CD4-positive, alpha-beta T cell treated with Interleukin-6 at 100 ng/mL for 8 hours (primary cell): Measurements from ENCODE around the gene PLPP3.

ENCODE experiments used
- DNase-seq: peaks from one replicate; pipeline ENCODE4 v3.0.0-alpha.2; 2020; ENCODE audit warnings: mixed read lengths, low spot score

The PLPP3 gene

DNA sequence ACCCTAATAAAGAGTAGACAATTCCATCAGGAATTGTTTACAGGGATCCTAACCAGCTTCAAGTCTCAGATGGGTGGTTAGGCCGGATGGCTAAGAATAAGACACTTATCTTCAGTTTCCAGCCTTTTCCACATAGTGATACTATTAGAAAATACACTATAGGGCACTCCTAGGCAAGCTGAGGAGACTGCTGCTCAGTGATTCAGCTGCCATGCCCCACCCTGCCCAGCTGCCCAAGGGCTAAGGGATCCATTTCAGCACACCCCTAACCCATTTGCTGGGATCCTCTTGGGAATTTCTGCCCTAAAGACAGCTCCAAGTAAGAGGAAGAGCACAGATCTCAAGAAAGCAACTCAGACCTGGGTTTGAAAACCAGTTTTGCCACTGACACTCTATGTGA, 31.9 kb downstream of the PLPP3 start:
- no peak for DNase-seq

DNA sequence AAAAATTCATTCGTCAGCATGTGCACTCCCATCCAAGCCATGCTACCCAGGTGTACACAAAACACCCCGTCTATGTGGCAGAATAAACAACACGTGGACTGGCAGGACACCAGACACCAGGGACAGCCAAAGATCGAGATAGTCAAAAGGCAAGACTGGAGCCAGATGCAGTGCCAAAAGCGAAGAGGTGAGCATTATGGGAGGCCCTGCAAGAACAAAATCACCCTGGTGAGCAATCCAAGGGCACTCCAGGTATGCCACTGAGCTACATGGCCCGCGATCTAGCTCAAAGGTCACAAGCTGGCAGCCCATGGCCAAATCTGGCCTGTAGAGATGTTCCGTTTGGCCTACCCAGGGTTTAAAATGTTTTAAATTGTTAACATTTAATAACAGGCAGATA, 33.7 kb downstream of the PLPP3 start:
- no peak for DNase-seq

DNA sequence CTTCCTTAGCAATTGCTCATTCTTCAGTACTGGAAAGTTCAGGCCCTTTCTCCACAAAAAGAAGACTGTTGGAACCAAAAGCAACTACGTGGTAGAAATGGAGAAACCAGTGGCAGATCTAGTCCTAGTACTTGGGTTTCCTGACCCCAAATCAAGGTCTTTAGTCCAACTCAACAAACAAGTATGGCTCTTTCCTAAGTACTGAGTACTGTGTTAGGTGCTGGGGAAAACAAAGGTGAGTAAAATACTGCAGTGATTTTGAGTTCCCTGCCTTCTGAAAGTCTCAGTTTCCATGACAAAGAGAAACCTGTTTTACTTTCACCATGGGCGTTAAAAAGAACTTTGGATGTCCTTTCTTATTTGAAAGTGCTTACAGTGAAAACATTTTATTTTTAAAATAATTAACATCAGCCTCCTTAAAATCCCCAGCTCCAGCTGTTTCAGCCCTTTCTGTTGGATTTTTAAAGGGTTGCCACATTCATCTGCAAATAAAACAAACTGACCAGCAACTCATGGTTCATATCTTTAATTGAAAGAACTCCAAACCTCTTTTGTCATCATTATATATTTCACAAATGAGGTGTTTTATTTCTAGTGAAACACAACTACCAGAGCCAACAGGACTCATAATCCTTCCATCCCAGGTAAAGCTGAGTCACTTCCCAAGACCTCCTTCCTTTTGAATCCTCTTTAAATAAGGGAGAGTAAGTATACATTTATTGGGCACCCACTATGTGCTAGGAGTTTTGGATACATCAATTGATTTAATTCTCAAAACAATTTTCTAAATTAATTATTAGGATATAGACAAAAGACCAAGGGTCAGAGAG, 35.4 kb downstream of the PLPP3 start:
- DNase-seq = no peak

DNA sequence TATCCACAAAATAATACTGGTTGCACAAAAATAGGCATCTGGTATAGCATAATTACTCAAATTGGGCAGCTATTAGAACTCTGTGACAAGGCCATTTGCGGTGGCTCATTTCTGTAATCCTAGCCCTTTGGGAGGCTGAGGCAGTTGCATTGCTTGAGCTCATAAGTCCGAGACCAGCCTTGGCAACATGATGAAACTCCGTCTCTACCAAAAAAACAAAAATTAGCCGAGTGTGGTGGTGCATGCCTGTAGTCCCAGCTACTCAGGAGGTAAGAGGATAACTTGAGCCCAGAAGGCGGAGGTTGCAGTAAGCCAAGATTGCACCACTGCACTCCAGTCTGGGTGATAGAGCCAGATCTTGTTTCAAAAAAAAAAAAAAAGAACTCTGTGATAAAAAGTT, 36.7 kb downstream of the PLPP3 start:
- no peak for DNase-seq

DNA sequence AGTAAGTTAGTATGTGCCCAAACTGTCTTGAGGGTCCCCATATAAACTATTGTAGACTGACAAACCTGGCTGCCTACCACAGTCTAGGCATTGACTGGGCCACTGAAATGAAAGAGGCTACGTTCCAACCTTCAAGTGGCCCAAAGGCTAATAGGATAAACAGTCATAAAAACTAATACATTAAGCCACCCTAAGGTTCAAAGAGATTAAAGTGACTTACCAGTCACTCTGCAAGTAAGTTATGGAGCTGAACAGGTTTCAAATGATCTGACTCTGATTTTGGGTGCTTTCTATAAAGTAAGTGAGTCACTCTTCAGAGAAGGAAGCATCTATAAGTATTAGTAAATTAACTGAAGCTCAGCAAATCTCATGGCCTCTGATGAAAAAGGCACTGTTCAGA, 38.0 kb downstream of the PLPP3 start:
- no peak for DNase-seq

DNA sequence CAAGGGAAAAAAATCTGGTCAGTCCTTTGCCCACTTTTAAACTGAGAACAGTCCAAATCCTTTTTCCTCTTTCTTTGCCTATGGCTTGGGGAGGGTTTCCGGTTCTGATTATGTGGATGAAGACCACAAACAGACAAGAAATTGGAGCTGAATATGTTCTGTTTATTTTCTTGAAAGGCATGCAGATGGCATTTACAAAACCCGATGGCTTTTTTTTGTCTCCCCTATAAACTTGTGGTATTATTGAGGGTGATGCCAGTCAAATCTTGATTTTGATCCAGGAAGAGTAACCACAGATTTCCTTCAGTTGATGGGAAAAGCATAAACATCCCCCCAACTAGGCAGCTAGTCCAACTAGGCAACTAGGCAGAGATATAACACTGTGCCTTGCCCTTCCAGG, 38.9 kb downstream of the PLPP3 start:
- no peak for DNase-seq

DNA sequence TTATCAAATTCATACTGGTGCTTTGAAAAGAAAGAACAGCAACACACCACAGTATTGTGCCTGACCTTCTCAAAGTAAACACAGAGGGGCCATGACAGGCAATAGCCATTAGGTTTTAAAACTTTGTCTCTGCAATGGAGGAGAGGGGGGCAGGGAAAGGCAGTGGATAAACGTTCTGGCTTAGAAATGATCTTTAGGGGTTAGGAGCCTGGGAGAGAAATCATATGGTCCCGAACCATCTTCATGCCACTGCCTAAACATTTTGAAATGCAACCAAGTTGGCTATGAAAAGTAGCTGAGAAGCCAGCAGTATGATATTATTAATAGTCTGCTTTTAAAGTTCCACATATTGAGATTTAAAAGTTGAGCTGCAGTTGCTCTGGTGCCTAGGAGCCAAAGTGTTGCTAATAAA, 39.8 kb downstream of the PLPP3 start:
- DNase-seq = no peak

DNA sequence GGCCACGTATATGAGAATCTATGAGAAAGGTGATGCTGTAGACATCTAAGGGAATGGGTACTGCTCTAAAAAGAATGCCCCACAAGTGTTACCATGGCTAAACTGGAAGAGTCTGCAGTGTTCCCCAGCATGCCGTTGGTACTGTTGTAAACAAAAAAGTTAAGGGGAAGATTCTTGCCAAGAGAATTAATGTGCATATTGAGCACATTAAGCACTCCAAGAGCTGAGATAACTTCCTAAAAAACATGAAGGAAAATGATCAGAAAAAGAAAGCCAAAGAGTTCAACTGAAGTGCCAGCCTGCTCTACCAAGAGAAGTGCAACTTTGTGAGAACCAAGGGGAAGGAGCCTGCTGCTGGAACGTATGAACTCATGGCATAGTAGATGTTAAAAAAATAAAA, 40.8 kb downstream of the PLPP3 start:
- no peak for DNase-seq

DNA sequence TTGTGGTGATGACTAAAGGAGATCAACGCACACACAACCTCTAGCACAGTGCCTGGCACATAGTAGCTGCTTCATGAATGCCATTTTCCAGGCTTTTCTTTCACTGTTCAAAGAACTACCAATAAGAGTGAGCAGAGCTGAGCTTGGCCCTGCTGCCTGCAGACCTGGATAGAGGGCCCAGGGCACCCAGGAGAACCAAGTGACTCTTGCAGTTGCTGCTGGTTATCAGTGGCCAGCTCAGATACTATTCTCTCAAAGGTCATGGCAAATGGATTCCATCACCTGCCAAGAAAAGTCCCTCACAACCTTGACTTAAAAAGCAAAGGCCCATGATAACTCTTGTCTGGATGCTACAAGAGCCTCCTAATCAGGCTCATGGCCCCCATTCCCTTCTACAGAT, 41.7 kb downstream of the PLPP3 start:
- no peak for DNase-seq

DNA sequence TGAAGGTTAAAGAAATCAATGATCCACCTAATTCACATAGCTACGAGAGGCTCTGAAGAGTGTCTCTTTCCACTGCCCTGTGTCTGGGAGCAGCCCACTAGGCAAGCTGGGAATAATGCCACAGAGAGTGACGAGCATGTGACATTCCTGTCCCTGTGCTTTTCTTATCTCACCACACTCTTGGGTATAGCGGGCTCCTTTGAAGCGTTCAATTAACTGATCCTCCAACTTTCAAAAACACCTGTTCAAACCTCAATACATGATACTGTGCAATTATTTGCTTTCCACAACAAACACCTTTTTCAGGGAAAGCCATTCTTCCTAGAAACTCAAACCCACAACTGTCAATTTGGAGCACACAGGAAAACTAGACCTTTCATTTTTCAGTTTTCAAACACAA, 43.4 kb downstream of the PLPP3 start:
- DNase-seq = no peak

DNA sequence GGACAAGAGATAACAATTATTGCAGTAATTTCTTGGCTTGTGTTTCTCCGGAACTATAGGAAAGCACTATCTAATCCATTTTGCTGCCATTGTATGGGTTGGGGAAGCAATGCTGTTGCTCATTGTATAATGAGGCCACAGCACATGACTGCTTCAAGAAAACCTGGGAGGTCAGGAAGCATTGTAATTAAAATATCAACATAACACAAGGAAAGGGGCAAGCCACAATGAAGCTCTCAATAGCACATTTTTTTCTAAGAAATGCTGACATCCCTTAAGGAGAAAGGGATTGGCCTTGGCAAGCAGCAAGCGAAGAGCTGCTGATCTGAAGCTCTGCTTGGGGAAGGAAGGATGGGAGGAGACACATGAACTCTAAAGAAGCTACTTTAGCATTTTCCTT, 44.0 kb downstream of the PLPP3 start:
- no peak for DNase-seq

DNA sequence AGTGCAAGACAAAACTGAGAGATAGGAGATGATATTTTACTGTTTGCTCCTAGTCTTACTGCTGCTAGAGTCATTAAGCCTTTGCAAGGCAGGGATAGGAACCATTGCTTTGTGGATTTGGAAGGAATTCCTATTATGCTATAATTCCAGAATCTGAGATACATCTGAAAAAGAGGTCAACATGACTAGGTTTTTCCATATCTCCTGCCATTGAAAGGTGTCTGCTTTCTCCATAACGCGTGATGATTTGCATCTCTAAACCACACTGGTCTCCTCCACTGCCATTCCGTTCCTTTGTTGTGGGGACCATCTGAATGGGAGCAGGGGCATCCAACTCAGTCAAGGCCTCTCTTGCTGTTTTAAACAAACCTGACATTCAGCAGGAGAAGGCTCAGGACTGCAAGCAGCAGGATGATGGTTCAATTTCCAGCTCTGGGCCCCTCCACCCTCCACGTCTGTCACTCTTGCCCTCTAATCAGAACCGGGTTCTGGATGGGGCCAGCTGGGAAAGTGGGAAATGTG, 45.2 kb downstream of the PLPP3 start:
- DNase-seq = no peak

DNA sequence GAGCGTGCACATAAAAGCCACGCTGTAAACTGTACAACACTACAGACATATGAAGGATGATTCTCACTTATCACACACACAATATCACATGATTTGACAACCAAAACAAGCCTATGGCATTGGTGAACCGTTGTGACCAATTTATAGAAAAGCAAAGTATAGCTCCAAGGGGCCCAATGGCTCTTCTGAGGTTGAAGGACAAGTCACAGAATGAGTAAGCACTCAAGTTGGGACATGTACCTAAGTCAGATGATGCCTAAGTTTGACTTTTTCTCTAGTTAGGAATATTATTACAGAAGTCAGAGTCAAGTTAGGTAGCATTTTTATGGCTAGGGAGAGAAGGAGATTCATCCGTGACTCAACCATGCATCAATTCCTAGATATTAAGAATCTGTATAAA, 45.7 kb downstream of the PLPP3 start:
- DNase-seq = no peak

DNA sequence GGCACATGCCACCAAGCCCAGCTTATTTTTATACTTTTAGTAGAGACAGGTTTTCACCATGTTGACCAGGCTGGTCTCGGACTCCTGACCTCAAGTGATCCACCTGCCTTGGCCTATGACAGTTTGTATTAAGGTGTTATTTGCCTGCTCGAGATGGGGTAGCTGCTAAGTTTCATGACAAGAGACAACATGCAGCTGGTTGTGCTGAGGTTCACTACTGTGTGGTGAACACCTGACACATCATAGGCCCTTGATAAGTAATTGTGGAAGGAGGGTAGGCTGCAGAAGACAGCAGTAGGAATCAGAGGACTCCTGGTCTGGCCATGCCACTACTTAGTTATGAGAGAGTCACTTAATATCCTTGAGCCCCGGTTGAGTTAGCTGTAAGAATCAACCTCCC, 46.2 kb downstream of the PLPP3 start:
- no peak for DNase-seq

DNA sequence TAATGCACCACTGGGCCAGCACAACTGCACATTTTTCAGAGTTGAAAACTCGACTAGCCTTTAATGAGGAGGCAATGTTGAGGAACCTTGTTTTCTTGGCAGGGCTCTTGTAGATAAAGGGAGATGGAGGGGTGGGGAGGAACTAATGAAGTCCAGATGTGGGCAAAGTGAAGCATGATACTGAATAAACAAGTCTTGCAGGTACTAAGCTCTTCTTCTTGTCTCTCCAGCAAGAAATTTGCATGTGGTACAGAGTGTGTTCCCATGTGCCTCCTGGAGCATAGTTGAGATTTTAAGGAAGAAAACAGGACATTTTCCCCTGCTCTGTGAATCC, 47.0 kb downstream of the PLPP3 start:
- DNase-seq = no peak

DNA sequence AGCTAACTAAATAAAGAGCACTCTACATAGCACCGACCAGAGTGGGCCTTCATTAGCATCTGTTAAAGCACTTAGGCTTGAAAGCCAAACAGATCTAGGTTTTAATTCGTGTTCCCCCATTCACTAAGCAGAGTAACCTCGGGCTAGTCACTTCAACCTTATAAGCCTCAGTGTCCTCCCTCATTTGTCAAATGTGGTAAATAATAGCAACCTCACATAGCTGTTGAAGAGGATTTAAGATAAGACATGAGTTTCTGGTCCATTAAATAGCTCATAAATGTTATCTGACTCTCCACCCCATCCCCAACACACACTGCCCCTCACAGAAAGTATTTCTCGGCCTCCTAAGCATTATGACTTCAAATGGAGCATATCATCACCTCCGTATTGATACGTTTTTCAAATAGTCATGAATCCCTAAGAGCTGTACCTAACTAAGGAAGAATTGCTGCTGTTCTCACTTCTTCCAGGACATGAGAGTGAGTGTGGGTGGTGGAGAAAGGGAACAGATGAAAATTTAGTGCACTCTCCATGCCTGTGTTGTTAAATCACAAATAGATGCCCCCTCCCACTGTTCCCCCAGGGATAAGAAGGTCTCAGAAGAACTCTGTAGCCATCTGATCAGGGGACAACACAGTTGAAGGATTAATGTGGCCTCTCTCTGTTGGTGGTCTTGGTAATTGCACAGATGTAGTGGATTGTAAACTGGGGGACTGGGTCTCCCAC, 47.6 kb downstream of the PLPP3 start:
- no peak for DNase-seq

DNA sequence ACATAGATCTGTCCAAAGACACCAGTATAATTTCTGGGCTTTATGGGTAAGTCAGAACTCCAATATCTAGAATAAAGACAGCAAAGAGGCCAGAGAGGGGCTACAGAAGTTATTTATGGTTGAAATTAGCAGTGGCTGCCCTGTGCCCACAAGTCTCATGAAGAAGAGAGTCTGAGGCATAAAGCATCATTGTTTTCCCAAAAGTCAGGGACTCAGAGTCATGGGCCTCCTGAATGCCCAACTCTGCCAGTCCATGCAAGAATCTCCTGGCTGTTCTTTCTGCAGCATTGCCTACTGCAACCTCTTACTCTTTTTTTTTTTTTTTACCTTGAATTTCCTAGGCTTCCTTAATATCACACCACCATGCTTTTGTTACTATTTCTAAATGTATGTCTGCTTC, 49.6 kb downstream of the PLPP3 start:
- no peak for DNase-seq

DNA sequence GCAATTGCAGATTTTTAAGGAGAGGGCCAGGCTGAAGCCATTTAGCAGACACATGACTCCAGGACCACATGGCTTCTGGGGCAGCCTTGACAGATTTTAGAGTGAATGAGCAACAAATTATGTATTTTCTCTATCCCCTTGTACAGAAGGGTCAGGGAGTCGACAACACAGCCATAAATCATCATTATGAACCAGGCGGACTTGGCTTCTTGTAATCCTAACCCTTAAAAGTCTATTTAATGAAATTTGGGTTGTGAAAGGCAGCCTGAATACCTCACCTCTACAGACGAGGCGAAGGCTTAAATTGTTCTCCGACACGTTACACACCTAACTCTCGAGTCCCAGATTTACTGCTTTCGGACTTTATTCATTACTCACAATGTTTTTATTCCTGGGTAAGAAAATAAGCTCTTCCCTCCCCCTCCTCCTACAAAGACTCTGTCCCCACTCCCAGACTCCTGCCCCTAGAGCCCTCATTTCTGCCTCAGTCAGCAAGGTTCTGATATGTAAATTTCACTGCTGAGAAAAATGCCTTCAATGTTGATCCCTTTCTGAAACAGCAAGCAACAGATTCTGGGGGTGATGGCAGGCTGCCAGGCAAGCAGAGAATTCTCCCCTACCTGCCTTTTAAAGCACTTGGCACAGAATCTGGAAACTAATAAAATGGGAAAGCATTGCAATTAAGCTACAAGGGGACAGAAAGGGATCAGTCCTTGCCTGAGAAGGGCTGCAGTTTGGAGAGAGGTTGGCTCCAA, 51.6 kb downstream of the PLPP3 start:
- no peak for DNase-seq

DNA sequence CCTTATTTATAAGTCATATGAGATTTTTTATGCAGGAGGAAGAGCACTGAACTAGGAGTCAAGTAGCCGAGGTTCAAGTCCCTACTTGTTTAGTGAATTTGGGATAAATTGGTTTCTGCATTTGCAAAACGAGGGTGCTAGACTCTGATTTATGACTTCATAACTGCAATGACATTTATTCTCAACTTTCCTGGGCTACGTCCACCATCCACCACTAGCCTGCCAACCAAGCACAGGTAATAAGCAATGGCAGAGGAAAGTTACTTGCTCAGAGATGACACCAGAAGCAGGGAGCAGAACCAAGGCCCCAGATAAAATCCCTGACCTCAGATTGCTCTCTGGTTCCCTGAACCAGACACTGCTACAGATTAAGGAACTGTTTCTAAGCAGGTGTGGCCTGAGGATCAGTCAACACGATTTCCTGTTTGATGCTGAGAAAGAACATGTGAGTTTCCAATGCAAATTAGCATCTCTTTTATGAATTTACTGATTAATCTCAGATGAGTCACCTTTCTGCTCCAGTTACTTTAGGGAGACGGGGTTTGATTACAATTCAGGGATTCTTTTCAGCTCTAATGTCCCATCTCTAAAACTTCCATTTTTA, 52.7 kb downstream of the PLPP3 start:
- DNase-seq = no peak

DNA sequence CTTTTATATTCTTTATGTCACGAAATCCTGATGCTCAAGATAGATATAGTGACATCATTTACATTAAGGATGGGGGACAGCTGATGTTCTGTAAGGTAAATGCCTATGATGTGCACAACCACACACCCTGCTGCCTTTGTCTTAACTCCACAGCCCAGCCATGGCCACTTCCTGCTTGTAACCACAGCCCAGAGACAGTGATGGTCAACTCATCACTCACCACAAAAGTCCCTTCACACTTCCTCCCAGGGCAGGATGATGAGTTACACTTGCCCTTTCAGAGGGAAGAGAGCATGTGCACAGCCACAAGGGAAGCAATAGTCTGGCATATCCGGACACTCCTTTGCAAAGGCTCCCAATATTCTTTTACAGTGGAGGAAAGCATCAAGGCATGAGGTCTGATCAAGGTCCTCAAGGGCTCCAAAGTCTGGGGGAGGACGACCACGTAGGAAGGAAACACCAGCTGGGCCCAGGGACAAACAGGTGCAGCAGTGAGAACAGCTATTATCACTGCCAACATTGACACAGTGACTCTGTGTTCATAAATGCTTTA, 53.8 kb downstream of the PLPP3 start:
- DNase-seq = no peak

DNA sequence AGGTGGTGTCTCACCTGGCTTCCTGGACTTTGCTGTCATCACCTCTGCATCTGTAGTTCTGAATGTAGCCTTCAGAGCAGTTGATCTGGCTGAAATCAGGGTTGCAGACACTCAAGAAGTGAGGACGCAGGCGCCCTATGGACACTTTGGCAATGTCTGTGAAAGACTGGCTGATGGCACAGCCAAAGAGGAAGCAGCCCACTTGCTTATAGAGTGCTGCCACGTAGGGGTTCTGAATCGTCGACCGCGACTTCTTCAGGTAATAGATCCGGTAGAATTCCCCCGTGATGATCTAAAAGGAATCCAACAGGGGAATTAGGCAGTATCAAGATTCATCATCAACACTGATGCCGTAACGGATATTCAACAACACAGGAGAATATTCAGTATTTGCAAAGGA, 55.1 kb downstream of the PLPP3 start:
- no peak for DNase-seq

DNA sequence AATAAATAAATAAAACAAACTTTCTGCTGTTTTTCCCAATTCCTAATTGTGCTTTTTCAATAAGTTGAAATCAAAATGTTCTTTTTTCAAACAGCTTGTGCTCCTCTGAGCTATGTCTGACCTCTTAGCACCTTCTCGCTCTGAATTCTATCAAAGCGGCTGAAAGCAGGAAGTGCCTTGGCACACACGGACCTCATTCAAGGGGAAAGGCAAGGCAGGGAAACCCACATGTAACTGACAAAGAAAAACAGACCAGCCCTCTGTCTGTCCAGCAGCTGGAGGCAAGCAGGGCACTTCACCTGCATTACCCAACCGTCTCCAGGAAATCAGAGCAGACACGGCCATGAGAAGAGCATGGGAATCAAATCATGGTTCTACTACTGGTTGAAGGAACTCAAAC, 56.7 kb downstream of the PLPP3 start:
- no peak for DNase-seq
